Mucosa of descending colon (tissue), 3 donors: ENCODE results near the gene KCNJ12. TPM values are rescaled to one million over a fixed set of nuclear protein-coding genes. Genes with fewer than 3 reads are reported as not detected.

Experiments used
- ATAC-seq: fragments of 200-7000 bp; cut with Tn5 transposase; one replicate; pipeline ENCODE4 v1.9.1; 2020; ENCODE audit warnings: mild to moderate bottlenecking, moderate library complexity
- DNase-seq, 3 donors: peaks; one replicate each; pipeline ENCODE4 v3.0.0-alpha.2; 2020
- H3K36me3 ChIP-seq: fragments of 200-600 bp; one replicate; pipeline ENCODE4 v1.8.0; 2021; ENCODE audit warnings: low read depth, mild to moderate bottlenecking
- H3K4me1 ChIP-seq: fragments of 200-600 bp; one replicate; pipeline ENCODE4 v1.8.0; 2021; ENCODE audit warnings: low read depth, mild to moderate bottlenecking
- H3K4me3 ChIP-seq: fragments of 200-600 bp; one replicate; pipeline ENCODE4 v1.8.0; 2021; ENCODE audit warnings: mild to moderate bottlenecking
- H3K9me3 ChIP-seq: fragments of 200-600 bp; one replicate; pipeline ENCODE4 v1.8.0; 2021; ENCODE audit warnings: mild to moderate bottlenecking
- intact Hi-C, 2 donors: fragments of 100-400 bp; cut with DNase I in 1 of 2; cut with micrococcal nuclease in 1 of 2; formaldehyde crosslinking; loops; one replicate each; pipeline versions ENCODE4 v1.11.0 to v1.11.1; 2022; cut with DNase I, micrococcal nuclease
- total RNA-seq, 3 donors: library from RNA; stranded (reverse); fragmentation: NEBNext Ultra II Directional in 2 of 3; extraction: Animal tissue kit (Norgen Biotek cat#: 25700) in 2 of 3; gene quantifications; one replicate each; pipeline versions ENCODE4 v1.2.1 to v1.2.4, GENCODE V29; 2021 to 2023
- TF ChIP-seq, protein P1 (sequence below): fragments of 200-600 bp; IDR thresholded peaks from one replicate; pipeline ENCODE4 v1.8.0; 2022; ENCODE audit warnings: antibody characterized with exemption, mild to moderate bottlenecking
- donor health status: DM: no; HTN: no; CAD: no; lungs with moderate emphysema.
- donor health status: DM: no; HTN: no; CAD: no.
- donor health status: DM: no; HTN: yes; CAD: no.

The KCNJ12 gene
- total RNA-seq, 3 donors from 2014 or later, result 0.67 to 1.9 (median 1.1) TPM

- intact Hi-C loops, result no loop called here
These were observed 4.6 kb upstream of the KCNJ12 start for GRCh38 chr17:21371511-21372081.

GRCh38 chr17:21372256-21372954 lies 3.8 kb upstream of the KCNJ12 start:
- DNase-seq, result no peak
- Histone ChIP-seq H3K9me3 (no peaks in the 10 kb centered on the region), H3K4me3 (no peak overlapping the region), H3K36me3 (no peaks in the 10 kb centered on the region), H3K4me1 (peaks cover 7% of the 10 kb centered on the region)
- intact Hi-C loops, result no loop called here
- no peak for ATAC-seq
- TF ChIP-seq, protein P1, sequence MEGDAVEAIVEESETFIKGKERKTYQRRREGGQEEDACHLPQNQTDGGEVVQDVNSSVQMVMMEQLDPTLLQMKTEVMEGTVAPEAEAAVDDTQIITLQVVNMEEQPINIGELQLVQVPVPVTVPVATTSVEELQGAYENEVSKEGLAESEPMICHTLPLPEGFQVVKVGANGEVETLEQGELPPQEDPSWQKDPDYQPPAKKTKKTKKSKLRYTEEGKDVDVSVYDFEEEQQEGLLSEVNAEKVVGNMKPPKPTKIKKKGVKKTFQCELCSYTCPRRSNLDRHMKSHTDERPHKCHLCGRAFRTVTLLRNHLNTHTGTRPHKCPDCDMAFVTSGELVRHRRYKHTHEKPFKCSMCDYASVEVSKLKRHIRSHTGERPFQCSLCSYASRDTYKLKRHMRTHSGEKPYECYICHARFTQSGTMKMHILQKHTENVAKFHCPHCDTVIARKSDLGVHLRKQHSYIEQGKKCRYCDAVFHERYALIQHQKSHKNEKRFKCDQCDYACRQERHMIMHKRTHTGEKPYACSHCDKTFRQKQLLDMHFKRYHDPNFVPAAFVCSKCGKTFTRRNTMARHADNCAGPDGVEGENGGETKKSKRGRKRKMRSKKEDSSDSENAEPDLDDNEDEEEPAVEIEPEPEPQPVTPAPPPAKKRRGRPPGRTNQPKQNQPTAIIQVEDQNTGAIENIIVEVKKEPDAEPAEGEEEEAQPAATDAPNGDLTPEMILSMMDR, result no peak

More at GRCh38 chr17:21371511-21372081, 4.6 kb upstream of the KCNJ12 start:
- ATAC-seq (peak; percentile 34), DNase-seq (no peak)
- H3K4me3 ChIP-seq, result no peak overlapping the region
- TF ChIP-seq, protein P1, result no peak
- H3K4me1 ChIP-seq, result no peaks in the 10 kb centered on the region
- no peaks in the 10 kb centered on the region for H3K9me3 ChIP-seq
- H3K36me3 ChIP-seq, result no peaks in the 10 kb centered on the region

GRCh38 chr17:21373036-21373435 lies 3.1 kb upstream of the KCNJ12 start:
- no peak for DNase-seq
- intact Hi-C loops, result no loop called here
- no peak overlapping the region for H3K4me3 ChIP-seq

DNA sequence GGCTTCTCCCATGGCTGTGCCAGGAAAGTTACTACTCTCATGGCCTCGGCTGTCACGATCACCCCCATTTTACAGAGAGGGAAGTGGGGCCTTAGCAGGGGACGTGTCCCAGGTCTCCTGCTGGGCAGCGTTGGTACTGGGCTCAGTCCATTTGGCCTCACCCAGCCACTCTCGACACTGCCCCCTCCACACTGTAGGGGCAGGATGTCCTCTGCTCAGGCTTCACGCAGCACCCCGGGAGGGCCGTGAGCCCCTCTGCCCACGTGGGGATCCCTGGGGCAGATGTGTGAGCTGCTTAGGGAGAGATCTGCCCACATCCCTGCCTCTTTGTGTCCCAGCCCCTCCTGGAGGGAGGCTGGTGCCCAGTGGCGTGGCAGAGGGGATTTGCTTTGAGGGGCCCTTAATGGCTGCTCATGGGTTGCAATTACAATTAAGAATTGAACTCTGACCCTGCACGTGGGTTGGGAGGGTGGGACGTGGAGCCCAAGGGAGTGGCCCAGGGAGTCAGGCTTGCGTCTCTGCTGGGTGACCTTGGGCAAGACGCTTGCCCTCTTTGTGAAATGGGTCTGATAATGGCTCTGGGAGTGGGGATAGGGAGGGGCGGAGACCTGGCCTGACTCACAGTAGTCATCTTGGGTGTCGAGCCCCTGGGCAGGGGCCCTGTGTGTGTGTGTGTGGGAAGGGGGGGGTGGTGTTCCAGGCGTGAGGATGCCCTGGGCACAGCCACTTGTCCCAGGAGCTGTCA lies 2.3 kb upstream of the KCNJ12 start:
- H3K4me1 ChIP-seq, result peaks cover 19% of the 10 kb centered on the region

More at GRCh38 chr17:21373036-21373435, 3.1 kb upstream of the KCNJ12 start:
- no peaks in the 10 kb centered on the region for H3K9me3 ChIP-seq
- ATAC-seq, result no peak
- H3K4me1 ChIP-seq, result peaks cover 13% of the 10 kb centered on the region
- H3K36me3 ChIP-seq, result no peaks in the 10 kb centered on the region
- TF ChIP-seq, protein P1, result no peak

GRCh38 chr17:21374441-21375161 lies 1.6 kb upstream of the KCNJ12 start:
- intact Hi-C loops, result no loop called here
- no peaks in the 10 kb centered on the region for H3K36me3 ChIP-seq
- no peaks in the 10 kb centered on the region for H3K9me3 ChIP-seq
- H3K4me3 ChIP-seq, result no peak overlapping the region
- ATAC-seq, result no peak
- DNase-seq, result no peak
- TF ChIP-seq, protein P1, result no peak
- H3K4me1 ChIP-seq, result peaks cover 23% of the 10 kb centered on the region

More for the DNA sequence above, 2.3 kb upstream of the KCNJ12 start:
- no peak overlapping the region for H3K4me3 ChIP-seq
- no peaks in the 10 kb centered on the region for H3K36me3 ChIP-seq
- no peaks in the 10 kb centered on the region for H3K9me3 ChIP-seq
- intact Hi-C loops, result no loop called here
- DNase-seq (no peak), ATAC-seq (no peak)
- TF ChIP-seq, protein P1, result no peak
